IMR-90 (cell line): Measurements from ENCODE around the gene SEMA4D. TPM values are rescaled to one million over a fixed set of nuclear protein-coding genes. Genes with fewer than 3 reads are reported as not detected.

Experiments used
- ATAC-seq: fragments of 200-7000 bp; cut with Tn5 transposase; 2 replicates; pipeline ENCODE4 v1.9.1; 2020; ENCODE audit warnings: low read depth, mild to moderate bottlenecking, moderate library complexity
- BruUV-seq: library from RNA; stranded (reverse); fragments of 400-500 nt; replicated peaks from 2 replicates; lab custom pipeline; 2021; lab: Mats Ljungman, UMichigan
- CTCF ChIA-PET: fragments of 300-600 bp; formaldehyde crosslinking; extraction: SDS; loops from one replicate; lab custom pipeline; 2021; ENCODE audit warnings: antibody characterized with exemption; lab: Yijun Ruan, JAX
- POLR2A ChIA-PET: fragments of 300-600 bp; sonication (Branson Sonifier 250); formaldehyde crosslinking; loops from one replicate; lab custom pipeline; 2022; ENCODE audit warnings: antibody characterized with exemption; ENCODE audit not compliant: unreplicated experiment; lab: Charles Lee
- DNase-seq: peaks from one replicate; pipeline ENCODE4 v3.0.0; 2013
- H2AFZ ChIP-seq: replicated peaks from 2 replicates; pipeline ENCODE3; 2013; ENCODE audit warnings: low read length, mild to moderate bottlenecking; ENCODE audit not compliant: poor library complexity
- H2AK5ac ChIP-seq: 2 replicates; pipeline ENCODE4 v1.6.1; 2013; ENCODE audit warnings: low read depth, low read length, inconsistent platforms
- H2AK9ac ChIP-seq: replicated peaks from 2 replicates; pipeline ENCODE3; 2013; ENCODE audit warnings: mild to moderate bottlenecking, low read depth, low read length, moderate library complexity; ENCODE audit not compliant: poor library complexity
- H2BK120ac ChIP-seq: 2 replicates; pipeline ENCODE4 v1.6.1; 2013; ENCODE audit warnings: low read depth, low read length, inconsistent platforms
- H2BK15ac ChIP-seq: 3 replicates; pipeline ENCODE4 v1.6.1; 2013; ENCODE audit warnings: low read depth, low read length, inconsistent platforms
- H2BK20ac ChIP-seq: 2 replicates; pipeline ENCODE4 v1.6.1; 2013; ENCODE audit warnings: low read depth, mild to moderate bottlenecking, inconsistent platforms, low read length, moderate library complexity
- H2BK5ac ChIP-seq: 2 replicates; pipeline ENCODE4 v1.6.1; 2013; ENCODE audit warnings: mild to moderate bottlenecking, low read depth, low read length, inconsistent platforms; ENCODE audit not compliant: poor library complexity, severe bottlenecking
- H3K14ac ChIP-seq: replicated peaks from 2 replicates; pipeline ENCODE4 v1.6.1; 2013; ENCODE audit warnings: low read depth, low read length, inconsistent platforms
- H3K18ac ChIP-seq: 2 replicates; pipeline ENCODE4 v1.6.1; 2013; ENCODE audit warnings: low read depth, low read length, control low read depth
- H3K23ac ChIP-seq: 2 replicates; pipeline ENCODE4 v1.6.1; 2013; ENCODE audit warnings: low read depth, low read length, inconsistent platforms
- H3K27ac ChIP-seq: 2 replicates; pipeline ENCODE4 v1.5.1; 2013; ENCODE audit warnings: mild to moderate bottlenecking, control low read depth, low read length; ENCODE audit not compliant: insufficient read depth
- H3K27me3 ChIP-seq: 2 replicates; pipeline ENCODE4 v1.6.1; 2013; ENCODE audit warnings: low read length; ENCODE audit not compliant: control insufficient read depth, insufficient read depth
- H3K36me3 ChIP-seq: 2 replicates; pipeline ENCODE4 v1.6.1; 2013; ENCODE audit warnings: low read length, mixed read lengths; ENCODE audit not compliant: control insufficient read depth, insufficient read depth
- H3K4ac ChIP-seq: 2 replicates; pipeline ENCODE4 v1.6.1; 2013; ENCODE audit warnings: low read depth, low read length, inconsistent platforms
- H3K4me1 ChIP-seq: 2 replicates; pipeline ENCODE4 v1.6.1; 2013; ENCODE audit warnings: low read length, mixed read lengths; ENCODE audit not compliant: control insufficient read depth, insufficient read depth
- H3K4me2 ChIP-seq: 2 replicates; pipeline ENCODE4 v1.6.1; 2013; ENCODE audit warnings: low read depth, mild to moderate bottlenecking, control low read depth, low read length, moderate library complexity
- H3K4me3 ChIP-seq: 2 replicates; pipeline ENCODE4 v1.5.1; 2013; ENCODE audit warnings: low read depth, mild to moderate bottlenecking, control low read depth, low read length, moderate library complexity; ENCODE audit not compliant: insufficient read depth
- H3K56ac ChIP-seq: 2 replicates; pipeline ENCODE4 v1.6.1; 2013; ENCODE audit warnings: low read length, inconsistent platforms; ENCODE audit not compliant: insufficient read depth; ENCODE audit errors: extremely low read depth
- H3K79me1 ChIP-seq, 2 experiments: 2 replicates each; pipeline ENCODE4 v1.6.1; 2013; ENCODE audit warnings: low read length in 2 of 2, inconsistent platforms in 1 of 2, low read depth in 1 of 2
- H3K9ac ChIP-seq: 2 replicates; pipeline ENCODE4 v1.6.1; 2013; ENCODE audit warnings: low read depth, low read length, control low read depth
- H3K9me1 ChIP-seq: 2 replicates; pipeline ENCODE4 v1.6.1; 2013; ENCODE audit warnings: low read length, inconsistent platforms; ENCODE audit not compliant: insufficient read depth
- H3K9me3 ChIP-seq: 2 replicates; pipeline ENCODE4 v1.6.1; 2013; ENCODE audit warnings: low read length; ENCODE audit not compliant: control insufficient read depth, insufficient read depth
- H4K20me1 ChIP-seq: 2 replicates; pipeline ENCODE4 v1.6.1; 2013; ENCODE audit warnings: low read length, inconsistent platforms; ENCODE audit not compliant: insufficient read depth
- H4K5ac ChIP-seq: 2 replicates; pipeline ENCODE4 v1.6.1; 2013; ENCODE audit warnings: mild to moderate bottlenecking, low read depth, low read length, control low read depth
- H4K8ac ChIP-seq, 2 experiments: 2 replicates each; pipeline ENCODE4 v1.6.1; 2013; ENCODE audit warnings: low read depth in 2 of 2, low read length in 2 of 2, control low read depth in 1 of 2, inconsistent platforms in 1 of 2
- H4K91ac ChIP-seq: 2 replicates; pipeline ENCODE4 v1.6.1; 2013; ENCODE audit warnings: low read depth, low read length, inconsistent platforms; ENCODE audit not compliant: insufficient read depth
- BHLHE40 ChIP-seq: fragments of 150-350 bp; IDR thresholded peaks from 2 replicates; pipeline ENCODE4 v1.6.1; 2016; ENCODE audit warnings: mild to moderate bottlenecking, low read depth, low read length
- CEBPB ChIP-seq: IDR thresholded peaks from 2 replicates; pipeline ENCODE4 v1.6.1; 2012; ENCODE audit warnings: low read depth, low read length, improper control_type of control experiment
- CHD1 ChIP-seq: IDR thresholded peaks from 2 replicates; pipeline ENCODE4 v1.6.1; 2012; ENCODE audit warnings: low read depth, low read length, improper control_type of control experiment
- CTCF ChIP-seq: conservative IDR thresholded peaks from 2 replicates; pipeline ENCODE4 v1.5.1; 2012; ENCODE audit warnings: mild to moderate bottlenecking, low read depth, low read length, improper control_type of control experiment
- ELK1 ChIP-seq: fragments of 150-350 bp; IDR thresholded peaks from 2 replicates; pipeline ENCODE4 v1.6.1; 2016; ENCODE audit warnings: low read depth, mild to moderate bottlenecking, low read length, moderate library complexity, borderline replicate concordance
- FOS ChIP-seq: fragments of 150-350 bp; IDR thresholded peaks from 2 replicates; pipeline ENCODE4 v1.6.1; 2016; ENCODE audit warnings: low read depth, low read length
- MAFK ChIP-seq: IDR thresholded peaks from 2 replicates; pipeline ENCODE4 v1.6.1; 2012; ENCODE audit warnings: low read depth, low read length, improper control_type of control experiment
- MAZ ChIP-seq: IDR thresholded peaks from 2 replicates; pipeline ENCODE4 v1.6.1; 2012; ENCODE audit warnings: low read depth, mild to moderate bottlenecking, low read length, improper control_type of control experiment, moderate library complexity, borderline replicate concordance
- MXI1 ChIP-seq: IDR thresholded peaks from 2 replicates; pipeline ENCODE4 v1.6.1; 2012; ENCODE audit warnings: low read depth, mild to moderate bottlenecking, low read length, moderate library complexity, borderline replicate concordance
- NFE2L2 ChIP-seq: fragments of 150-350 bp; IDR thresholded peaks from 2 replicates; pipeline ENCODE4 v1.6.1; 2016; ENCODE audit warnings: low read depth, mild to moderate bottlenecking, low read length
- POLR2A ChIP-seq: IDR thresholded peaks from 2 replicates; pipeline ENCODE4 v1.6.1; 2012; ENCODE audit warnings: mild to moderate bottlenecking, low read depth, low read length
- RAD21 ChIP-seq: IDR thresholded peaks from 2 replicates; pipeline ENCODE4 v1.6.1; 2012; ENCODE audit warnings: low read length, improper control_type of control experiment
- RCOR1 ChIP-seq: IDR thresholded peaks from 2 replicates; pipeline ENCODE4 v1.6.1; 2012; ENCODE audit warnings: mild to moderate bottlenecking, low read length, improper control_type of control experiment; ENCODE audit not compliant: insufficient replicate concordance
- RFX5 ChIP-seq: IDR thresholded peaks from 2 replicates; pipeline ENCODE4 v1.8.0; 2012; ENCODE audit warnings: low read depth, mild to moderate bottlenecking, low read length, moderate library complexity
- SMC3 ChIP-seq: fragments of 150-350 bp; IDR thresholded peaks from 2 replicates; pipeline ENCODE4 v1.6.1; 2016; ENCODE audit warnings: low read depth, mild to moderate bottlenecking, antibody characterized with exemption, low read length, moderate library complexity
- USF2 ChIP-seq: fragments of 150-350 bp; IDR thresholded peaks from 2 replicates; pipeline ENCODE4 v1.6.1; 2017; ENCODE audit warnings: mild to moderate bottlenecking, antibody characterized with exemption, low read length, low read depth
- WGBS, 2 experiments: methylation state at CpG; one replicate each; pipeline versions ENCODE4 v1.1.5 to v1.1.7; 2013; ENCODE audit warnings: missing lambda C conversion rate in 2 of 2; ENCODE audit not compliant: insufficient read length in 1 of 2; ENCODE audit errors: extremely low coverage in 2 of 2; 5-methylcytosine and 5-hydroxymethylcytosine counted together
- dilution Hi-C: fragments of 300-500 bp; cut with HindIII; formaldehyde crosslinking; loops from one replicate; pipeline ENCODE4 v1.14.3; 2018; ENCODE audit warnings: low sequenced_read_pairs; ENCODE audit not compliant: unreplicated experiment
- in situ Hi-C: fragments of 300-500 bp; cut with MboI; formaldehyde crosslinking; loops from 3 replicates; pipeline ENCODE4 v1.14.3; 2019; ENCODE audit warnings: low sequenced_read_pairs, inconsistent platforms, mixed read lengths
- intact Hi-C: fragments of 100-400 bp; cut with micrococcal nuclease; formaldehyde crosslinking; loops from 2 replicates; pipeline ENCODE4 v1.10.0; 2022
- polyA plus RNA-seq, 3 experiments: library from polyadenylated mRNA; depleted of rRNA; stranded (reverse); fragments of >200 nt; gene quantifications; 2 replicates each; pipeline ENCODE4 v1.2.3, GENCODE V29; 2012; ENCODE audit warnings: low replicate concordance in 1 of 3
- total RNA-seq: library from RNA; depleted of rRNA; stranded (reverse); fragments of >200 nt; gene quantifications from 2 replicates; pipeline ENCODE4 v1.2.3, GENCODE V29; 2012

SEMA4D gene
- total and polyA plus RNA-seq, 2 of the 4 experiments (the other 2 are of a cell fraction), result 0.90 to 1.5 TPM

- H3K27ac ChIP-seq, result no peak overlapping the region
- intact Hi-C loops (no loop called here), in situ Hi-C loops (no loop called here), dilution Hi-C loops (no loop called here)
- H3K9me3 ChIP-seq, result no peaks in the 10 kb centered on the region
- no TSS peak for BruUV-seq
- H3K4me2 ChIP-seq, result no peak overlapping the region
- no peak overlapping the region for H3K18ac ChIP-seq
- no peak overlapping the region for H4K8ac ChIP-seq
- no peak overlapping the region for H3K14ac ChIP-seq
- POLR2A ChIA-PET, result no interaction called here
- H3K27me3 ChIP-seq, result no peaks in the 10 kb centered on the region
- no peak overlapping the region for H3K4me3 ChIP-seq
- H2AFZ ChIP-seq, result no peak overlapping the region
- H2BK15ac ChIP-seq, result no peak overlapping the region
- no peaks in the 10 kb centered on the region; the same call in 1 of the 2 replicates for H4K20me1 ChIP-seq
- no peak overlapping the region for H2AK9ac ChIP-seq
- 100% methylated on average over 1 of the region's 6 CpGs; no CpG with 5 or more reads in 1 of the 2 experiments for WGBS, 2 experiments
- peaks cover 3% of the 10 kb centered on the region; the same call in 1 of the 2 replicates for H3K9me1 ChIP-seq
- no peak overlapping the region for H2BK20ac ChIP-seq
- peaks cover 4 to 20% of the 10 kb centered on the region in 2 experiments; a peak in 3 of 4 replicates for H3K79me1 ChIP-seq
- no peak overlapping the region for H3K9ac ChIP-seq
- H2BK120ac ChIP-seq, result no peak overlapping the region
- CTCF ChIA-PET, result no interaction called here
- no peaks in the 10 kb centered on the region; the same call in 1 of the 2 replicates for H3K4me1 ChIP-seq
- H3K23ac ChIP-seq, result no peak overlapping the region
- no peak overlapping the region for H3K56ac ChIP-seq
- peaks cover 68% of the 10 kb centered on the region for H3K36me3 ChIP-seq
- H3K4ac ChIP-seq, result no peak overlapping the region
- no peak for TF ChIP-seq RCOR1
- TF ChIP-seq CHD1, result no peak
- no peak for TF ChIP-seq MAFK
- no peak for TF ChIP-seq MAZ
- no peak for TF ChIP-seq POLR2A
- no peak for TF ChIP-seq RFX5
- no peak for TF ChIP-seq NFE2L2
- no peak for TF ChIP-seq CTCF
- TF ChIP-seq RAD21, result no peak
- TF ChIP-seq BHLHE40, result no peak
- no peak for TF ChIP-seq CEBPB
- no peak for TF ChIP-seq SMC3
- TF ChIP-seq ELK1, result no peak
- TF ChIP-seq FOS, result no peak
- TF ChIP-seq USF2, result no peak
- TF ChIP-seq MXI1, result no peak
- H2BK5ac ChIP-seq, result no peak overlapping the region
- no peak overlapping the region for H4K5ac ChIP-seq
- ATAC-seq (no peak), DNase-seq (no peak)
- H4K91ac ChIP-seq, result no peak overlapping the region
- H2AK5ac ChIP-seq, result no peak overlapping the region
Observed at GRCh38 chr9:89354471-89354870, 143.4 kb downstream of the SEMA4D start.
